ENCODE measurements around the gene NPY4R2.
"Not testable (repeated sequence)": the region's sequence is repeated elsewhere in the genome, so short reads cannot be mapped to it uniquely, and the experiment has no call there.

The NPY4R2 gene

GRCh38 chr10:47918475-47918874, at the start of gene NPY4R2:
TSS of gene NPY4R2 (plus strand) at chr10:47918662. CDS start at chr10:47921988, 3,326 bp downstream.
- DNase-seq, result not testable (repeated sequence)

GRCh38 chr10:47870887-47871286, 47.6 kb upstream of the NPY4R2 start:
- DNase-seq, result not testable (repeated sequence)

GRCh38 chr10:47871485-47872180, 46.8 kb upstream of the NPY4R2 start:
- DNase-seq, result not testable (repeated sequence)

- not testable (repeated sequence) for DNase-seq
Observed at GRCh38 chr10:47872236-47872635, 46.2 kb upstream of the NPY4R2 start.

- DNase-seq, result not testable (repeated sequence)
Observed at GRCh38 chr10:47884239-47884638, 34.2 kb upstream of the NPY4R2 start.

- DNase-seq, result not testable (repeated sequence)
Observed at GRCh38 chr10:47884934-47885333, 33.5 kb upstream of the NPY4R2 start.

- DNase-seq, result not testable (repeated sequence)
Observed at GRCh38 chr10:47886356-47886755, 32.1 kb upstream of the NPY4R2 start.

- not testable (repeated sequence) for DNase-seq
Observed at GRCh38 chr10:47886827-47887226, 31.6 kb upstream of the NPY4R2 start.

GRCh38 chr10:47890737-47891136, 27.7 kb upstream of the NPY4R2 start:
- not testable (repeated sequence) for DNase-seq

GRCh38 chr10:47892494-47893261, 25.8 kb upstream of the NPY4R2 start:
- not testable (repeated sequence) for DNase-seq

- DNase-seq, result not testable (repeated sequence)
Observed at GRCh38 chr10:47894571-47894970, 23.9 kb upstream of the NPY4R2 start.

- DNase-seq, result not testable (repeated sequence)
Observed at GRCh38 chr10:47897813-47898212, 20.6 kb upstream of the NPY4R2 start.

GRCh38 chr10:47909333-47909732, 9.1 kb upstream of the NPY4R2 start:
- DNase-seq, result not testable (repeated sequence)

- DNase-seq, result not testable (repeated sequence)
Observed at GRCh38 chr10:47910486-47910885, 8.0 kb upstream of the NPY4R2 start.

GRCh38 chr10:47914052-47914451, 4.4 kb upstream of the NPY4R2 start:
- not testable (repeated sequence) for DNase-seq

- not testable (repeated sequence) for DNase-seq
Observed at GRCh38 chr10:47915849-47916548, 2.5 kb upstream of the NPY4R2 start.

- peak; percentile 58 for DNase-seq
Observed at GRCh38 chr10:47920610-47921009, 2.1 kb downstream of the NPY4R2 start.

- not testable (repeated sequence) for DNase-seq
Observed at GRCh38 chr10:47922503-47922902, 4.0 kb downstream of the NPY4R2 start.

- DNase-seq, result not testable (repeated sequence)
Observed at GRCh38 chr10:47924628-47925027, 6.2 kb downstream of the NPY4R2 start.

GRCh38 chr10:47927147-47927916, 8.9 kb downstream of the NPY4R2 start:
- DNase-seq, result not testable (repeated sequence)

- DNase-seq, result not testable (repeated sequence)
Observed at GRCh38 chr10:47928225-47928624, 9.8 kb downstream of the NPY4R2 start.

GRCh38 chr10:47932824-47933223, 14.4 kb downstream of the NPY4R2 start:
- not testable (repeated sequence) for DNase-seq
